Measurements from ENCODE around the gene GNAI3.

GNAI3 gene

GRCh38 chr1:109634292-109634691 lies 85.9 kb downstream of the GNAI3 start:
- Histone ChIP-seq H3K27ac (ENCODE audit: low read depth, low read length) (no peak overlapping the region), H3K4me1 (ENCODE audit: control insufficient read depth, insufficient read depth, low read length) (peaks cover 4% of the 10 kb centered on the region), H3K27me3 (ENCODE audit: control insufficient read depth, insufficient read depth, low read length) (no peaks in the 10 kb centered on the region), H3K36me3 (ENCODE audit: control insufficient read depth, insufficient read depth, low read length) (peaks cover 8% of the 10 kb centered on the region), H3K9ac (ENCODE audit: low read length) (no peak overlapping the region), H3K4me3 (ENCODE audit: low read length) (no peak overlapping the region)

GRCh38 chr1:109634771-109635750 lies 86.6 kb downstream of the GNAI3 start:
- H3K4me3 ChIP-seq (ENCODE audit: low read length), result no peak overlapping the region

GRCh38 chr1:109635862-109636200 lies 87.4 kb downstream of the GNAI3 start:
- Histone ChIP-seq H3K4me1 (ENCODE audit: control insufficient read depth, insufficient read depth, low read length) (peaks cover 4% of the 10 kb centered on the region), H3K27me3 (ENCODE audit: control insufficient read depth, insufficient read depth, low read length) (no peaks in the 10 kb centered on the region), H3K4me3 (ENCODE audit: low read length) (no peak overlapping the region), H3K36me3 (ENCODE audit: control insufficient read depth, insufficient read depth, low read length) (peaks cover 3% of the 10 kb centered on the region), H3K9ac (ENCODE audit: low read length) (no peak overlapping the region), H3K27ac (ENCODE audit: low read depth, low read length) (no peak overlapping the region)

More at GRCh38 chr1:109634771-109635750, 86.6 kb downstream of the GNAI3 start:
- Histone ChIP-seq H3K4me1 (ENCODE audit: control insufficient read depth, insufficient read depth, low read length) (peaks cover 4% of the 10 kb centered on the region), H3K27ac (ENCODE audit: low read depth, low read length) (no peak overlapping the region), H3K9ac (ENCODE audit: low read length) (no peak overlapping the region), H3K27me3 (ENCODE audit: control insufficient read depth, insufficient read depth, low read length) (no peaks in the 10 kb centered on the region), H3K36me3 (ENCODE audit: control insufficient read depth, insufficient read depth, low read length) (peaks cover 3% of the 10 kb centered on the region)

- Histone ChIP-seq H3K27me3 (ENCODE audit: control insufficient read depth, insufficient read depth, low read length) (no peaks in the 10 kb centered on the region), H3K9ac (ENCODE audit: low read length) (no peak overlapping the region), H3K27ac (ENCODE audit: low read depth, low read length) (no peak overlapping the region), H3K4me1 (ENCODE audit: control insufficient read depth, insufficient read depth, low read length) (peaks cover 4% of the 10 kb centered on the region), H3K36me3 (ENCODE audit: control insufficient read depth, insufficient read depth, low read length) (no peaks in the 10 kb centered on the region), H3K4me3 (ENCODE audit: low read length) (no peak overlapping the region)
Measured at GRCh38 chr1:109636201-109636952, 88.0 kb downstream of the GNAI3 start.

- H3K36me3 ChIP-seq (ENCODE audit: control insufficient read depth, insufficient read depth, low read length), result no peaks in the 10 kb centered on the region
- no peak overlapping the region for H3K27ac ChIP-seq (ENCODE audit: low read depth, low read length)
- peaks cover 4% of the 10 kb centered on the region for H3K4me1 ChIP-seq (ENCODE audit: control insufficient read depth, insufficient read depth, low read length)
- no peak overlapping the region for H3K9ac ChIP-seq (ENCODE audit: low read length)
- H3K4me3 ChIP-seq (ENCODE audit: low read length), result no peak overlapping the region
- H3K27me3 ChIP-seq (ENCODE audit: control insufficient read depth, insufficient read depth, low read length), result no peaks in the 10 kb centered on the region
Measured at GRCh38 chr1:109637446-109637845, 89.0 kb downstream of the GNAI3 start.

GRCh38 chr1:109639063-109639840 lies 90.8 kb downstream of the GNAI3 start:
- H3K4me1 ChIP-seq (ENCODE audit: control insufficient read depth, insufficient read depth, low read length), result peaks cover 4% of the 10 kb centered on the region
- no peaks in the 10 kb centered on the region for H3K36me3 ChIP-seq (ENCODE audit: control insufficient read depth, insufficient read depth, low read length)
- H3K4me3 ChIP-seq (ENCODE audit: low read length), result no peak overlapping the region
- H3K9ac ChIP-seq (ENCODE audit: low read length), result no peak overlapping the region
- no peak overlapping the region for H3K27ac ChIP-seq (ENCODE audit: low read depth, low read length)
- H3K27me3 ChIP-seq (ENCODE audit: control insufficient read depth, insufficient read depth, low read length), result no peaks in the 10 kb centered on the region

GRCh38 chr1:109639841-109640184 lies 91.4 kb downstream of the GNAI3 start:
- Histone ChIP-seq H3K4me3 (ENCODE audit: low read length) (no peak overlapping the region), H3K27me3 (ENCODE audit: control insufficient read depth, insufficient read depth, low read length) (no peaks in the 10 kb centered on the region), H3K9ac (ENCODE audit: low read length) (no peak overlapping the region), H3K27ac (ENCODE audit: low read depth, low read length) (no peak overlapping the region), H3K36me3 (ENCODE audit: control insufficient read depth, insufficient read depth, low read length) (no peaks in the 10 kb centered on the region), H3K4me1 (ENCODE audit: control insufficient read depth, insufficient read depth, low read length) (peaks cover 4% of the 10 kb centered on the region)

GRCh38 chr1:109640285-109640865 lies 92.0 kb downstream of the GNAI3 start:
- Histone ChIP-seq H3K27ac (ENCODE audit: low read depth, low read length) (no peak overlapping the region), H3K27me3 (ENCODE audit: control insufficient read depth, insufficient read depth, low read length) (no peaks in the 10 kb centered on the region), H3K4me3 (ENCODE audit: low read length) (no peak overlapping the region), H3K36me3 (ENCODE audit: control insufficient read depth, insufficient read depth, low read length) (no peaks in the 10 kb centered on the region), H3K4me1 (ENCODE audit: control insufficient read depth, insufficient read depth, low read length) (peaks cover 4% of the 10 kb centered on the region), H3K9ac (ENCODE audit: low read length) (no peak overlapping the region)

GRCh38 chr1:109641078-109641740 lies 92.8 kb downstream of the GNAI3 start:
- Histone ChIP-seq H3K27me3 (ENCODE audit: control insufficient read depth, insufficient read depth, low read length) (no peaks in the 10 kb centered on the region), H3K36me3 (ENCODE audit: control insufficient read depth, insufficient read depth, low read length) (no peaks in the 10 kb centered on the region), H3K9ac (ENCODE audit: low read length) (no peak overlapping the region), H3K4me3 (ENCODE audit: low read length) (no peak overlapping the region), H3K4me1 (ENCODE audit: control insufficient read depth, insufficient read depth, low read length) (peaks cover 1% of the 10 kb centered on the region), H3K27ac (ENCODE audit: low read depth, low read length) (no peak overlapping the region)

- Histone ChIP-seq H3K27ac (ENCODE audit: low read depth, low read length) (no peak overlapping the region), H3K36me3 (ENCODE audit: control insufficient read depth, insufficient read depth, low read length) (no peaks in the 10 kb centered on the region), H3K27me3 (ENCODE audit: control insufficient read depth, insufficient read depth, low read length) (no peaks in the 10 kb centered on the region), H3K9ac (ENCODE audit: low read length) (no peak overlapping the region), H3K4me3 (ENCODE audit: low read length) (no peak overlapping the region), H3K4me1 (ENCODE audit: control insufficient read depth, insufficient read depth, low read length) (no peaks in the 10 kb centered on the region)
Measured at GRCh38 chr1:109641861-109642260, 93.4 kb downstream of the GNAI3 start.

- no peak overlapping the region for H3K27ac ChIP-seq (ENCODE audit: low read depth, low read length)
- H3K4me3 ChIP-seq (ENCODE audit: low read length), result no peak overlapping the region
- no peaks in the 10 kb centered on the region for H3K36me3 ChIP-seq (ENCODE audit: control insufficient read depth, insufficient read depth, low read length)
Measured at GRCh38 chr1:109642626-109643025, 94.2 kb downstream of the GNAI3 start.

More at GRCh38 chr1:109642626-109643025, 94.2 kb downstream of the GNAI3 start:
- Histone ChIP-seq H3K4me1 (ENCODE audit: control insufficient read depth, insufficient read depth, low read length) (no peaks in the 10 kb centered on the region), H3K9ac (ENCODE audit: low read length) (no peak overlapping the region), H3K27me3 (ENCODE audit: control insufficient read depth, insufficient read depth, low read length) (no peaks in the 10 kb centered on the region)

Data from rectal smooth muscle tissue (tissue), 1 donor.